ENCODE measurements around the gene MGST3.
"Not testable (repeated sequence)": the region's sequence is repeated elsewhere in the genome, so short reads cannot be mapped to it uniquely, and the experiment has no call there.

The MGST3 gene

DNA sequence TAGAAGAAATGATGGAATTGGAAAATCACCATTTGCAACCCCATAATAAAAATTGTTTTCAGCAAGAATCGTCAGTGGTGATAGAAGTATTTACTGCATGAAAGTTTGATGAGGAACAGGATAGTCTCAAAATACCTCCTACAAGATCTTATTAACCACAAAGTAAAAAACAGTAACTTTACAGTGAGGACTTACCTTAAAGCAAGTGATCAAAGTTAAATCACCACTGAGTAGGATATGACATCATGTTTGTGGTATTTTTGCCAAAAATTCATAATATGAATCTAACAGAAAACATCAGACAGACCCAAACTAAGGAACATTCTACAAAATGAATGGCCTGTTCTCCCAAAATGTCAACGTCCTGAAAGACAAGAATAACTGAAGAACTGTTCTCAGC lies 47.5 kb downstream of the MGST3 start:
- no peak for TF ChIP-seq CTCF (IDR thresholded peaks at IDR 0.05; ENCODE audit: borderline replicate concordance, insufficient read depth, low read depth, low read length)
- no peak overlapping the region for H3K4me3 ChIP-seq (ENCODE audit: low read depth, low read length)

- no peak for TF ChIP-seq CTCF (IDR thresholded peaks at IDR 0.05; ENCODE audit: borderline replicate concordance, insufficient read depth, low read depth, low read length)
- no peak overlapping the region for H3K4me3 ChIP-seq (ENCODE audit: low read depth, low read length)
Observed at GRCh38 chr1:165679282-165680036, 48.4 kb downstream of the MGST3 start.

- no peak overlapping the region for H3K4me3 ChIP-seq (ENCODE audit: low read depth, low read length)
- TF ChIP-seq CTCF (IDR thresholded peaks at IDR 0.05; ENCODE audit: borderline replicate concordance, insufficient read depth, low read depth, low read length), result no peak
Observed at GRCh38 chr1:165680303-165680702, 49.3 kb downstream of the MGST3 start.

- H3K4me3 ChIP-seq (ENCODE audit: low read depth, low read length), result not testable (repeated sequence)
Observed at GRCh38 chr1:165680773-165681172, 49.7 kb downstream of the MGST3 start.

DNA sequence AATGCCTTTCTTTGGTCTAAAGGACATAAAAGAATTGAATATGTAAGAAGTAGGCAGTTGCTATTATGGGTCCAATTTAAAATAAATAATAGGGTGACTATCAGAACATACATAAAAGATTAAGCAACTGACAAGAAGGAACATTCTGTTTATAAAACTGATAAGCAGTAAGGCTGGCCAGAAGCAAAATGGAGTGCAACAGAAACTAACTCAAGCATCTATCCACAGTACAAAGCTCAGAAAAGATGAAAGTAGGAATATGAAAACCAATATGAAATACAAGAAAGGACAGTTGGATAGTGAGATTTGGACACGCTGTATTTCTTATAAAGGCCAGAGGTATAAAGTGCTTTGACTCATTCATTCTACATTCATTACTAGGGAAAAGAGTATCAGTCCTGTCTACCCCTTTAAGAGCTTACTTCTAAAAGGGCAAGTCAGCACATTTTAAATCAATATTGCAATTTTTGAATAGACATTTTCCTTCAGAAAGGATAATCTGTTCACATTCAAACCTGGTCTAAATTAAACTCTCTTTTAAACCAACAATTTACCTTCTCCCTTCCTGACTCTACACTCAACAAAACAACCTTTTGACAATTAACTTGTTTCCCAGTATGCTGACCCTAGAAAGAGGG lies 52.9 kb downstream of the MGST3 start:
- TF ChIP-seq CTCF (IDR thresholded peaks at IDR 0.05; ENCODE audit: borderline replicate concordance, insufficient read depth, low read depth, low read length), result no peak
- H3K4me3 ChIP-seq (ENCODE audit: low read depth, low read length), result no peak overlapping the region

DNA sequence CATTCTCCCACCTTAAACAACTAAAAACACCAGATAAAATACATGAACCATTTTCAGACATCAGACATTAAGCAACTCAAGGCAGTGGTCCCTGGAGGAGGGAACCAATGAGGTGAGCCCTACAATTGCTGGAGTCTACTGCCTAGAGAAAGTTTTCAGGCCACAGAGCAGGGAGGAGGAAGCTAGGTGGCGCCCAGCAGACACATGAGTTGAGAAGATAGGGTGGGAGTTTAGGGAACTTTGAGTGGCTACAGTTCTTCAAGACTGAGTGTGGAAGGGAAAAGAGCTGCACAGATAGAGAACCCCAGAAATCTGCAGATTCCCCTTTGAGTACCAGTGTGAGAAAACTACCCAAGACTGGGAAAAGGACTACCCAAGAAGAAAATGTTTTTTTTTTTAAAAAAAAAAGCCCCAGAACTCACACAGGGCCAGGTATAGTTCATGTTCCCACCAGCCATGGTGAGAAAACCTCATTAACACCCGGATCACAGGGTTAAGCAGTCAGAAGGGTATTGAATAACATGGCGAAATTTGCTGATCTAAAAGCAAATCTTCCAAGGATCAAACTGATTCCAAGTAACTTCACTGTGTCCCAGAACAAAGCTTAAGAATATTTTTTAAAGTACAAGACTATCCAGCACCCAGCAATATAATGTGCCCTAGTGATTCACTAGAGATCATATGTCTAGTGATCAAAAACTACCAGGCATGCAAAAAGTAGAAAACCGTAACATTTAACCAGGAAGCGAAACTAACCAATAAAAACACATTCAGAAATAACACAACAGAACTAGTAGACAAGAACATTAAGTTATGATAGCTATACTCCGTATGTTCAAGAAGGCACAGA lies 55.3 kb downstream of the MGST3 start:
- no peak overlapping the region for H3K4me3 ChIP-seq (ENCODE audit: low read depth, low read length)
- TF ChIP-seq CTCF (IDR thresholded peaks at IDR 0.05; ENCODE audit: borderline replicate concordance, insufficient read depth, low read depth, low read length), result no peak

GRCh38 chr1:165686971-165687433 lies 56.0 kb downstream of the MGST3 start:
- no peak for TF ChIP-seq CTCF (IDR thresholded peaks at IDR 0.05; ENCODE audit: borderline replicate concordance, insufficient read depth, low read depth, low read length)
- H3K4me3 ChIP-seq (ENCODE audit: low read depth, low read length), result no peak overlapping the region

All from GM12875 (cell line).